ENCODE data around the gene ANXA6.

ANXA6 gene

DNA sequence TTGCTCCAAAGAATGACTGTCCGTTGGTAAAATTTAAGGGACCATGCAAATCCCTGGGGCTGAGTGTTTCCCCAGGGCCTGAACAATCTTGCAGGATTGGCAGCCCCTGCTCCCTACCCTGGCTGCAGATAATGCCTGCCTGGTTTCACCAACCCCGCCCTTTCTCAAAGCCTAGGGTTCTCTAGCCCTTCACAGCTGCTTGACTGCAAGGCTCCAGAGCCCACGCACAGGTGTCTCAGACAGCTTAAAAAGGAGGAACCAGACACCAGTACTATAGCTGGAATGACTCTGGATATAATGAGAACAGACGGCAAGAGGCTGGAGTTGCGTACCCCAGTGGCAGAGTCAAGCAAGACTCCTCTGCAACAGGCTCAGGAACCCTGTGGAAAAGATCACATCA, 51.5 kb downstream of the ANXA6 start:
- DNase-seq (ENCODE audit: extremely low read depth in 1 of 2, low read depth in 1 of 2): no peak

DNA sequence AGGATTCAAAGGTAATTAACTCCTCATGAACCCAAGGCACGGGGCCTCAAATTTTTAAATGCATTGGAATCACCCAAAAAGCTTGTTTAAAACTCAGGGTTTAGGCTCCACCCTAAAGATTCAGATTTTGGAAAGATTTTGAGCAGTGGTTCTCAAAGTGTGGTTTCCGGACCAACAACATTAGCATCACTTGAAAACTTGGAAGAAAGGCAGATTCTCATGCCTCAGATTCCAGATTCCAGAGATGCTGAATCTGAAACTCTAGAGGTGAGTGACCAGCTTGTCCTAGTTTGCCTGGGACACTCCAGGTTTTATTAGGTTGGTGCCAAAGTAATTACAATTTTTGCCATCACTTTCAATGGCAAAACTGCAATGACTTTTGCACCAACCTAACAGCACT, 52.0 kb downstream of the ANXA6 start:
- no peak for DNase-seq (ENCODE audit: extremely low read depth in 1 of 2, low read depth in 1 of 2)

DNA sequence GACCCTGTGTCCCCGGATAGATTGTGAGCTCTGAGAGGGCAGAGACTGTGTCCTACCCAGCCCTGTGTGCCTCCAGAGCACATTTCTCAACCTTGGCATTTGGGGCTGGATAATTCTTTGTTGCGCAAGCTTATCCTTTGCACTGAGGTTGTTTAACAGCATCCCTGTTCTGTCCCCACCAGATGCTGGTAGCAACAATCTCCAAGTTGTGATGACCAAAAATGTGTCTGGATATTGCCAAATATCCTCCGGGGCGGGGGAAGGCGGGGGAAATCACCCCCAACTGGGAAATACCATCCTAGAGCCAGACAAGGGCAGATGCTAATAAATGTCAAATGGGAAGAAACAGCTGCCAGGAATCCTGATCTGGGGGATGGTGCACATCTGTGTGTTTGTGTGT, 52.8 kb downstream of the ANXA6 start:
- no peak for DNase-seq (ENCODE audit: extremely low read depth in 1 of 2, low read depth in 1 of 2)

DNA sequence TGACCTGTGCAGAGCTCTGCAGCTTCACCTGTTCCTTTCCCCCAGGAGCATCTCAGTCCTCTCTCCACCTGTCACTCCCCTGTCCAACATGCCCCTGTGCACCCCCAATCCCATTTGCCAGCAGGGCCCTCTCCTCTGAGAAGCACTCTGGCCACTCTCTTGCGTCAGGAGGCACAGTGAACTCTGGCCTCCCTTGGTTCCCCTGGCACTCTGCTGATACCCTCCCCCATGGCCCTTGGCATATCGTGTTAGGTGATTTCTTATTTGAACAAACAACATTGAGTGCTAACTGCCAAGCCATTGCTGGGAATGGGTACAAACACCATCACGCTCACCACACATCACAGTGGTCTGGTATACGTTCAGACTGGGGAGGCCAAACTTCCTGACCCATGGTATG, 55.8 kb downstream of the ANXA6 start:
- DNase-seq (ENCODE audit: extremely low read depth in 1 of 2, low read depth in 1 of 2): no peak

DNA sequence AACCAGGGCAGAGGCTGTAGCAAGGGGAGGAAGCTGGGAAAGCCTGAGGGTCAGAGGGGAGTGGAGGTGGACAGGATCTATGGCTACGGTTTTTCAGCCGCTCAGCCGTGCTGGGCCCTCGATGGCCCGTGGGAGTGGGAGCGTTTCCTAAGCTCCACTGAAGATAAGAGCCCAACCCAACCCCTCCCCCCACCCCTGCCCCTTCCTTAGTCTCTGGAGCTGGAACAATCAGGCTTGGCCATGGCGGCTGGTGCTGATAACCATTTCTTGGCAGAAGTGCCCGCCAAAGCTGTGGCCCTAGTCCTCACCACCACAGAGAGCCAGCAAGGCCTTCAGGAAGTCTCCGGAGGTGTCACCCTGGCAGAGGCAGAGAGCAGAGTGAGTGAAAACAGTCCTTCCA, 56.4 kb downstream of the ANXA6 start:
- no peak for DNase-seq (ENCODE audit: extremely low read depth in 1 of 2, low read depth in 1 of 2)

DNA sequence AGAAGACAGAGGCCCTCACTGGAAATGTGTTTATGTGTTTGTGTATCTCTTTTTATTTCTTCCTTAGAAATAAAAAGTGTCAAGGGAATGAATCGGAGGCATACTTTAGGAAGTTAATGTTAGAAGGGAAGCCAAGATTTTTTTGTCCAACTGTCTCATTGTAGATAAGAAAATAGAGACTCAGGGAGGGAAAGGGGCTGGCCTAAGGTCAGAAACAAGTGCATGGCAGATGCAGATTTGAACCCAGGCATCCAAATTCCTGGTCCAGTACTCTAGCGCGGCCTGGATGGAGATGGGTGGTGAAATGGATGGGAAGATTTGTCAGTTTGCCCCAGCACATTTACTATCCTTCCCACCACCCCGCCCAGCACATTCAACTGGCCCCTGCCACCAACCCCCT, 56.9 kb downstream of the ANXA6 start:
- no peak for DNase-seq (ENCODE audit: extremely low read depth in 1 of 2, low read depth in 1 of 2)

DNA sequence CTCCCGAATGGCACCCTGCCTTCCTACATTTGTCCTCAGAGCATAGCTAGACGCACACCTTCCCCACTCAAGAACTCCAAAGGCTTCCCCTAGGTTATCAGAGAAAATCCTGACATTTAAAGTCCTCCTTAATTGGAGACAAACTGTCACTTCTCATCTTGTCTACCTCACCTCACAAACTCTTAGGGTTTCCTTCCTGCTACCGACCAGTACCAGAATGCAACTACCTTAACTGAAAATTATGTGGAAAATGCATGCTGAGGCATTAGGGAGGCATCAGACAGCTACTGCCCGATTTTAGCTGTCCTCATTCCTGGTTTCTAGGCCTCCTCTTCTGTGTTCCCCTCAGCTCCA, 58.8 kb downstream of the ANXA6 start:
- no peak for DNase-seq (ENCODE audit: extremely low read depth in 1 of 2, low read depth in 1 of 2)

DNA sequence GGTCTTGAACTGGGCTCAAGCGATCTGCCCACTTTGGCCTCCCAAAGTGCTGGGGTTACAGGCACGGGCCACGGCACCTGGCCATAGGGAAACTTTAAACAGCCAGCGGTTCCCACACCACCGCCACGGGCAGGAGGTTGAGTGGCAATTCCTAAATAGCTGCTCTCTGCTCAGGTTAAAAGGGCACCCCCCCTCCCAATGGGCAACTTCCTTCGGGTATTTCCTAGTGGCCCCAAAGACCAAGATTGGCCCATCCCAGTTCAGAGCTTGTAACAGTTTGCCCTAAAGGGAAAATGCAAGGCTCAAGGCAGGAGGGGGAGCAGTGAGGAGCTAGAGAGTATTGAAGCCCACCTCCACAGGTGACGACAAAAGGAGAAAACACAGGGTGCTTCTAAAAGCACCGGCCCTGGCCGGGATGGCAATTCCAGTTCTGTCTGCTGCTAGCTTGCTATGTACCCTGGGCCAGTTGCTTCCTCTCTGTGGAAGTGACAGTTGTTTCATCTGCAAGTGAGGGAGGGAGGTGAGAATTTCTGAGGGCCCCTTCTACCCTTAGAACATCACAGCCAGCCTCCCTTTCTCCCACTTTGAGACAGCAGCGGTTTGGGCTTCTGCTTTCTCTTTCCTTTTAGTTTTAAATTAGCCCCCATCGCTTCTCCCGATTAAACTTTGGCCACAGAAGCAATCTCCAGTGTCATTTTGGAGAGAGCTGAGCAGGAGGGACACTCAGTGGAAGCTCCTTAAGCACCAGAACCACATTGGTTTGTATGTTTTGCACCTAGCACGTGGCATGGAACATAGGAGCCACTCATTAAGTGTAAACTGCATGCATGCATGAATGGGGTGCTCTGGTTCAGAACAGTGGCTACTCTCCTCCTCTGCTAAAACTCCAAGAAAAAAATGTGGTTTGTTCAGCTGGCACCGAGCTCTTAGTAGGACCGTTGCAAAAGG, 59.5 kb downstream of the ANXA6 start:
- no peak for DNase-seq (ENCODE audit: extremely low read depth in 1 of 2, low read depth in 1 of 2)

DNA sequence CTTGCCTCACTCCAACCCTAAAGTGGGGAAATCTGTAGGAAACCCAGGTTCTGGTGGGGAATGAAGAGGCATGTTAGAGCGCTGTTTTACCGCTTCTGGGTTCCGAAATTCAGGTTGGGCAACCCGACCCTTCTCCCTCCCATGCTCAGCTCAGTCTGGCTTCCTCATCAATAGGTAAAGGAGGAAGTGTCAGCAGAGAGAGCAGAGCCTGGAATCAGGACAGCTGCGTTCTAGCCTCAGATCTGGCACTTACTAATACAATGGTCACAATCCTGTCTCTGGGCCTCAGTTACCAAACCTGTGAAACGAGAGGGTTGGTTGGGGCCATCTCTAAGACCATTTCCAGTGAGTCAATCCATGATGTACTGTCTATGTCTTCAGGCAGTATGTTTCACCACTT, 60.5 kb downstream of the ANXA6 start:
- DNase-seq (ENCODE audit: extremely low read depth in 1 of 2, low read depth in 1 of 2): no peak

DNA sequence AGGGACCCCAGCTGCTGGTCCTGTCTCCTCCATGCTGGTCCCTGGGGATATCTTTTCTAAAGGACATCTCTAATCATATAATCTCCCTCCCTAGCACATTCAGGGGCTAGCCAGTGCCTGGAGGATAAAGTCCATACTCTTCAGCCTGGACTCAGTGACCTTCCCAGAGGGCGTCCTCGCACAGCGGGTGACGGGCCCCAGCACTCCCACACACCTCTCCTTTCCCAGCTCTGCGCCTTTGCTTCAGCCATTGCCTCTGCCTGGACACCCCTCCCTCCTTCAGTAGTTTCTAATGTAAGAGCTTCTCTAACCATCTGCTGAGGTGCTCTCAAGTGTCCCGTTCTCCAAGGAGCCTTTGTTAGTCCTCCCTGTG, 61.6 kb downstream of the ANXA6 start:
- DNase-seq (ENCODE audit: extremely low read depth in 1 of 2, low read depth in 1 of 2): no peak

DNA sequence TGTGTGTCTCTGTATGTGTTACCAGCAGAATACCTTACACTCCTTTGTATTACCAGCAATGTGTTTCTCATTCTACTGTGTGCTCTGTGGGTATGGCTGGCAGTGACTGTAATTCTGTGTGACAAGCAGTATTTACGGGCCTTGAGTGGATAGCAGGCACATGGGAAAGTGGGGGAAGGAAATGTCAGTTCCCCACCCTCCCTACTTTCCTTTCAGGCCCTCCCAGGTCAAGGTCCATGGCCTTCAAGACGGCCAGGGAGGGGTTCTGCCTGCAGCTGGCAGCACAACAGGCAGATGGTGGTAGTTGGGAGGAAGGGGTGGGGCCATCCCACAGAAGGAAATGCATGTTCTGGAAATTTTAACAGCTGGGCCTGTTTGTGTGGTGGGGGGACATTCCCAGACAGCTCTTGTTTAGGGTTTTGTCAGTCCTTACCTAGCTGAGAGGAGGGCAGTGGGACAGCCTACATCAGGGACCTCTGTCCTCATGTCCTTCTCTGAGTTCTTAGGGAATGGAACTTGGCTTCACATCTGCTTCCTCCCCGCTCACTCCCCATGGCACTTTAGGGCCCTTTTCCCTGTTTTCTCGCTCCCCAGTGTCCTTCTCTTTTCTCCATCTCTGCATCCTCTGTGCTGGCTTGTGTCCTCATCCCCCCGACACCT, 62.1 kb downstream of the ANXA6 start:
- DNase-seq (ENCODE audit: extremely low read depth in 1 of 2, low read depth in 1 of 2): no peak

DNA sequence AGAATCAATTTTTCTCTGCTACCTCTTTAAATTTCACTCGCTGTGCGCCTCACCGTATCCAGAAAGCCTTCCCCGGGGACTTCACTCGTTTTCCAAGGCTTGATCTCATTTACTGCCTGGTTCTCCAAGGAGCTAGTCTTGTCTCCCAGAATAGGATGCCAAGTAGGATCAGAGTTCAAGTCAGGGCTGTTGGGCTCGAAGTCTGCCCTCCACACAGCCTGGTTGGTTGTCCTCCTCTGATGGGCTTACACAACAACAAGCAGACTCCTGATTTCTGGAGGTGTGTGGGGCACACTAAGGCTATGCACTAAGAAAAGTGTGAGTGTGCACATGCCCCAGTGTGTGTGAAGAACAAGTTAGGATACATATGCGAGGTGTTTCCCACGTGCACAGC, 62.7 kb downstream of the ANXA6 start:
- DNase-seq (ENCODE audit: extremely low read depth in 1 of 2, low read depth in 1 of 2): no peak

DNA sequence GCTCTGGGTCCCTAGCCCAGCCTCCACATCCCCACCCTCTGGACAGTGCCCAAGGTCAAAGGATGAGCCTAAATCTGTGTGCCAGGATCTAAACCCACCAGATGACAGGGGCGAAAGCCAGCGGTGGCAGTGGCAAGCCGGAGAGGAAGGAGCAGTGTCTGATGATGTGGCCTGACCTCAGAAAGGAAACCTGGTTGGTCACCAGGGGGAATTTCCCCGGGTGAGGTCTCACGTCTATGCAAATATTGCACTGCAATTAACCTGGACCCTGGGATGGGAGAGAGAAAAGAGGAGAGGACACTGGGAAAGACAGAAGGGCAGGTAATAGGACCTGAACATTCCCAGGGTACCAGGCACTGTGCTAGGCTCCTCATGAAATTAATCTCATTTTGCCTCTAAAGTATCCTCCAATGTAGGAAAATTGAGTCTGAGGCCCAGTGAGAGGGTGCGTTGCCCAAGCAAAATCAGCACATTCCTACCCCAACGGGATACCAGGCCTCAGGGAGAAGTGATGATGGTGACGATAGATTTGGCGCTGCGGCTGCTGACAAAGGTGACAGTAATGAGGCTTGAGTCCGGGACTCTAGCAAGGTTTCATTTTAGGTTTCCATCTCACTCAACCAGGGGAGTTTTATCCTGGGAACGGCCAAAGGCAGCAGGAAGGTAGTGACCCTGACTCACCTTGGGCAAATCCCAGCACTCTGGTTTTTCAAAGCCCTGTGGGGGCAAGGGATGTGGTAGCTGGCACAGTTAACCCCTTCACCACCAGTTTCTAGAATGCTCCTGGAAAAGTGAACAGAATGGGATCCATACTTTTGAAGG, 63.3 kb downstream of the ANXA6 start:
- peak; percentile 8 to 34 for DNase-seq (ENCODE audit: extremely low read depth in 1 of 2, low read depth in 1 of 2)

DNA sequence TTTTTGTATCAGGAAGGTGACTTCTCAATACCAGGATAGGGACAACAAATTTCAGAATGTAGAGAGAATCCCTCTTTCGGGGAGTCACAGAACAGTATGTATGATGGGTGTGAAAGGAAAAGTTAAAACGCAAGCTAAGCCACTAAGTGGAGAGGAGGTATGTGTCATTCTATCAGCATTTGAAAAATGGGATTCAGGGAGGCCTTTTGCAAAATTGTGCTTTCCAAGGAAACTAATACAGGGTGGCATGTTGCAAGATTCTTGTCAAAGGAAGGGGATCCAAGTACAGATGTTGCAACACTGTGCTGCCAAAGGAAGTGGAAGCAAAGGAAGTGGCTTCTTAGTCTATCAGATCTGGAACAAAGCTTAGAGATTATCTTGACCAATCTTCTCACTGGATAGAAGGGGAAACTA, 64.1 kb downstream of the ANXA6 start:
- DNase-seq (ENCODE audit: extremely low read depth in 1 of 2, low read depth in 1 of 2): no peak

DNA sequence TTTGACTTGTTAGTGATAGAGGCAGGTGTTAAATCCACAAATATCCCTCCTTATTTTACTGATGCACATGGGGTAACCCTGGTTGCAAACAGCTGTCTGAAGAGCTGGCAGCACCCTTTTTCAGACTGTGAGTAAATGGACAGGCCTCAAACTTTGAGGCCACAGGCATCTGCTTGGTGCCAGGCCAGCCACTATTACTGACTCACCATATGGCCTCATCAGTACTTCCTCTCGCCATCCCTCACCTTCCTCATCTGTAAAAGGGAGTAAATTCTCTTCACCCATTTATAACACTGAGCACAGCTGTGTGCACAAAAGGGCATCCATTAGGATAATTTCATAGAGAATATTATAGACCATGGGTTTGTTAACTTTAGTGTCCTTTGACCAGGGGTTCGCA, 64.8 kb downstream of the ANXA6 start:
- no peak for DNase-seq (ENCODE audit: extremely low read depth in 1 of 2, low read depth in 1 of 2)

DNA sequence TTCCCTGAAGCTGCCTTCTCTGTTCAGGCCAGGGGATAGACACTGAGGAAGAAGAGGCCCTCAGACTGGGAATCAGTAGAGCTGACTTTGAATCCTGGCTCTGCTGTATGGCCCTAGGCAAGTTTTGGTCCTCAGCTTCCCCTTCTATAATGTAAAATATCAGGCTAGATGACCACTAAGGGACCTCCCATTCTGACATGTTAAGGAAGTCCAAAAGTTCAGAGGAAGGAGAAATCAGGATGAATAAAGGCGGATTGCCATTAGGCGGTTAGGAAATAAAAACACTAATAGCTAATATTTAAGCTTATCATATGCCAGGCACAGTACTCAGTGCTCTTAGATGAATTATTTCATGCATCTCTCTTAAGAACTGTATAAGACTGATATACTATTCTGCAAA, 67.9 kb downstream of the ANXA6 start:
- no peak for DNase-seq (ENCODE audit: extremely low read depth in 1 of 2, low read depth in 1 of 2)

DNA sequence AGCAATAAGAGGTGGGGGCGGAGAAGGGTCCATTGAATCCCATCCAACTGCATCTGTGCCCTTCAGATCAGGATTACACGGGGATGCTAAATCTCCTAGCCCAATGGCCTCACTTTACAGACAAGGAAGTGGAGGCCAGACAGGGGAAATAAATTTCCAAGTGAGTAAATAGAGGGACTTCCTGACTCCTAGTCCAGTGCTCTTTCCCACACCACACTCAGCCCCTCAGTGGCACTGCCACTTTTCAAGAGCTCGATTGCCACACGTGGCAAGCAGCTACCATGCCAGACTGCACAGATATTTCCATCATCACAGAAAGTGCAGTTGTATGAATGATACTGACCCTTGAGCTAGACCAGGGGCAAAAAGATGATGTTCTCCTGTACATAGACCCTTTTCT, 68.6 kb downstream of the ANXA6 start:
- DNase-seq (ENCODE audit: extremely low read depth in 1 of 2, low read depth in 1 of 2): no peak

DNA sequence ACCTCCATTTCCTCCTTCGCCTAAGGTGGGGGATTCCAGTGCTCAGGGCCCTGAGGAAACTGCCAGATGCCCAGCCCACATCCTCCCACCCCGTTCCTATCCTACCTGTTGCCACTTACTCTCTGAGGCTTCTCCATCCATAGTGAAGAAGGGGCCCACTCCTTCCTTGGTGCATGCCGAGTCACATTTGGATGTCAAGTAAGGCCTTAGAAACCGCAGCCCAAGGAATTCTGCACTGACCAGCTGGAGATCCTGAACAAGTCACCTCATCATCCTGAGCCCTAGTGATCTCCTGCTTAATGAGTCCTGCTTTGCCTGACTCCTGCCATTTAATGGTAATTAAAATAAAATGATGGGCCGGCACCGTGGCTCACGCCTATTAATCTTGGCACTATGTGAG, 70.1 kb downstream of the ANXA6 start:
- no peak for DNase-seq (ENCODE audit: extremely low read depth in 1 of 2, low read depth in 1 of 2)

DNA sequence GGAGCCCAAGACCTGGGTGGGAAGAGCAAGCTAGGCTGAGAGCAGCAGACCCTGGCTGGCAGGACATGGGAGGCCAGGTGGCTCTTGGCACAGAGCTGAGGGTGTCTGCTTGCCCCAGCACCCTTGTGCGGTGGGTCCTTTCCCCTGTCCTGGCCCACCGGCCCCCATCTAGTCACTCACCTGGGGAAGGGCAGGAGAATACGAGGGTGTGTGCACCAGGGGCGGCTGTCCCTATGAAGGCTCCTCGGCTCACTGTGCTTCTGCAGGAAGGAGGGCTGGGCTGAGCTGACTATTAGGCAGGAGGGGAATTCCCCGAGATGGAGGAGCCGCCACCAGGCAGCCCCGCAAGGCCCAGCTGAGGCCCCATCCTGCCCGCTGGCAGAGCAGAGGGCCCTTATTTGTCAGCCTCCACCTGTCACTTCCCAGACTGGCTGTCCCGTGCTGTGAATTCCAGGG, 70.6 kb downstream of the ANXA6 start:
- peak in 1 of 2 donors; percentile 43 for DNase-seq (ENCODE audit: extremely low read depth in 1 of 2, low read depth in 1 of 2)

DNA sequence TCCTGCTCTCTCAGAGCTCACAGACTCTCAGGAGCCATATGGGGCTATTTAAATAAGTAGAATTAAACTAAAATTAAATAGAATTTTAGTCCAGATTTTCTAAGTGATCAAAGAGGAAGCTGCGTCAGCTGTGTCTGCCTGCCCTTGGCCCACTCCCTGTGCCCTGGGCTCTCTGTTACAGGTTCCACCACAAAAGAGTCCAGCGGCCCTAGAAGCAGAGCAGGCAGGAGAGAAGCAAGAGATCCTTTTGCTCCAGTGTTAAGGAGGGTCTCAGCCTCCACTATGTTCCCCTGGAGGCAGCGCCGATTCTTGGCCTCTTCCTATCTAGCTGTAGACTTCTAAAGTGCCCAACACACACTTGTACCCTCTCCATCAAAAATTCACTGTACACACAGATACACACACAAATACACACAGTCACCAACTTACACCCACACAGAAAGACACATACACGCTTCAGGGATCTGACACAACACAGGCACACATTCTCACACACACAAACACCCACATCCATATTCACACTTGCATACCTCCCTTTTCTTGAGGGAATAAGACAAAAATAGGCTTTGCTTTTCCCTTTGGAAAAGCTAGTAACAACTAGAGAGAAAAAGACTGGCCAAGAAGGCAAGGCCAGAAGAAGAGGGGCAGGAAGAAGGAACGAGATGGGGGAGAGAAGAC, 71.2 kb downstream of the ANXA6 start:
- DNase-seq (ENCODE audit: extremely low read depth in 1 of 2, low read depth in 1 of 2): no peak

DNA sequence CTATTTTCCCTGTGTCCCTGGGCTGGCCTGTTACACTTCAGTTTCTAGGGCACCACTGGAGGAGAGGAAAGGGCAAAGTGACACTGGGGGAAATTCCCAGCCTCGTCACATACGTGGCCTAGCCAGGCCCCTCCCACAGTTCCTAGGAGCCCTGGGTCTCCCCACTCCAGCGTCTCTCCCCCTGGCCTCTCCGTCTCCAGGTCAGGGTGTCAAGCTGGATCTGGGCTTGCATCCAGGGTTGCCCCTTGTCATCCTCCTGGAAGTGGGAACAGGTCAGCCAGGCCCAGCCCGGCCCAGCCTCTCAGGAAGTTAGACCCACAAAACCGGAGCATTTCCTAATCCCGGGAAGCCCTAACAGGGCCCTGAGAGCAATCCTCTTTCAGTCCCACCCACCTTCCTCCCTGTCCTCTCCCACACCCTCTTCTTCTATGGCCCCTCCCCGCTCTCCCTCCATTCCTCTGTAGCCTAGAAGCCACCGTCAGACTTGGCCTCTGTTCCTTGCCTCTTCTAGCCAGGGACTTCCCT, 72.0 kb downstream of the ANXA6 start:
- DNase-seq (ENCODE audit: extremely low read depth in 1 of 2, low read depth in 1 of 2): no peak

Measured in activated CD8-positive, alpha-beta memory T cell treated with anti-CD3 and anti-CD28 coated beads for 1 hour (primary cell).